AG04449 (cell line): ENCODE data around the gene NAALADL2.
"Not testable (repeated sequence)": the region's sequence is repeated elsewhere in the genome, so short reads cannot be mapped to it uniquely, and the experiment has no call there.

Source experiments
- CTCF ChIA-PET: fragments of 350-600 bp; formaldehyde crosslinking; extraction: SDS; loops from one replicate; lab custom pipeline; 2021; ENCODE audit warnings: antibody characterized with exemption; lab: Yijun Ruan, JAX
- POLR2A ChIA-PET: fragments of 400-600, 350-600 bp; formaldehyde crosslinking; extraction: SDS; loops from one replicate; lab custom pipeline; 2020; ENCODE audit warnings: antibody characterized with exemption, inconsistent platforms; lab: Yijun Ruan, JAX
- DNase-seq: peaks from one replicate; pipeline ENCODE4 v3.0.0-alpha.2; 2010; ENCODE audit warnings: low read depth, low spot score
- H3K4me3 ChIP-seq: 2 replicates; pipeline ENCODE4 v1.5.1; 2011; ENCODE audit warnings: low read depth, mild to moderate bottlenecking, control low read depth, low read length
- CTCF ChIP-seq: IDR thresholded peaks from one replicate; pipeline ENCODE4 v1.5.1; 2011; ENCODE audit warnings: mild to moderate bottlenecking, moderate library complexity, low read length, control low read depth, inconsistent platforms; ENCODE audit not compliant: insufficient read depth; ENCODE audit errors: missing control alignments

NAALADL2 gene

GRCh38 chr3:175073219-175073905, 214.2 kb downstream of the NAALADL2 start:
- DNase-seq, result no peak
- ChIA-PET CTCF (no interaction called here), POLR2A (no interaction called here)
- TF ChIP-seq CTCF, result no peak
- no peak overlapping the region for H3K4me3 ChIP-seq

- no peak for TF ChIP-seq CTCF
- CTCF ChIA-PET, result no interaction called here
- POLR2A ChIA-PET, result no interaction called here
- no peak for DNase-seq
- no peak overlapping the region for H3K4me3 ChIP-seq
Observed at GRCh38 chr3:175075269-175075668, 216.1 kb downstream of the NAALADL2 start.

GRCh38 chr3:175077216-175077615, 218.1 kb downstream of the NAALADL2 start:
- ChIA-PET POLR2A (no interaction called here), CTCF (interaction anchor here (1.0 kb wide), 1 partner anchor 19 kb away, joined by 3 read pairs; no protein-coding TSS in a partner anchor)
- no peak overlapping the region for H3K4me3 ChIP-seq
- TF ChIP-seq CTCF, result no peak
- no peak for DNase-seq

- H3K4me3 ChIP-seq, result no peak overlapping the region
- TF ChIP-seq CTCF, result no peak
- ChIA-PET POLR2A (interaction anchor here (0.5 kb wide), 1 partner anchor 21 kb away, joined by 3 read pairs; no protein-coding TSS in a partner anchor), CTCF (interaction anchor here (2.0 kb wide), 1 partner anchor 15 kb away, joined by 5 read pairs; no protein-coding TSS in a partner anchor)
- no peak for DNase-seq
Observed at GRCh38 chr3:175082631-175083030, 223.5 kb downstream of the NAALADL2 start.

- H3K4me3 ChIP-seq, POLR2A ChIA-PET, CTCF ChIA-PET, DNase-seq: not testable (repeated sequence)
Observed at GRCh38 chr3:175087128-175087527, 228.0 kb downstream of the NAALADL2 start.

GRCh38 chr3:175088766-175089380, 229.7 kb downstream of the NAALADL2 start:
- ChIA-PET POLR2A (no interaction called here), CTCF (no interaction called here)
- H3K4me3 ChIP-seq, result no peak overlapping the region
- no peak for TF ChIP-seq CTCF
- no peak for DNase-seq
